Progenitor cell of endocrine pancreas (in vitro differentiated cells): Measurements from ENCODE around the gene RIOK3. TPM values are rescaled to one million over a fixed set of nuclear protein-coding genes. Genes with fewer than 3 reads are reported as not detected.

Experiments used
- DNase-seq: peaks from one replicate; pipeline ENCODE4 v3.0.0; 2021; ENCODE audit warnings: low spot score; ENCODE audit not compliant: unreplicated experiment
- H3K27ac Mint-ChIP-seq: 2 replicates; pipeline ENCODE4 v1.8.0; 2021; ENCODE audit warnings: mild to moderate bottlenecking, moderate library complexity, mixed read lengths
- H3K27me3 Mint-ChIP-seq: 2 replicates; pipeline ENCODE4 v1.8.0; 2021; ENCODE audit warnings: mixed read lengths
- H3K36me3 Mint-ChIP-seq: 2 replicates; pipeline ENCODE4 v1.8.0; 2022; ENCODE audit warnings: mixed read lengths; ENCODE audit not compliant: insufficient read depth
- H3K4me1 Mint-ChIP-seq: 2 replicates; pipeline ENCODE4 v1.8.0; 2021; ENCODE audit warnings: low read depth, mixed read lengths
- H3K4me3 Mint-ChIP-seq: 2 replicates; pipeline ENCODE4 v1.8.0; 2021; ENCODE audit warnings: low read depth, mild to moderate bottlenecking, moderate library complexity, mixed read lengths
- H3K9me3 Mint-ChIP-seq: 2 replicates; pipeline ENCODE4 v1.8.0; 2021; ENCODE audit warnings: low read depth, mixed read lengths
- CTCF ChIP-seq: fragments of 200-600 bp; sonication (generic); IDR thresholded peaks from one replicate; pipeline ENCODE4 v1.5.0; 2021; ENCODE audit warnings: antibody characterized with exemption, mild to moderate bottlenecking; ENCODE audit not compliant: unreplicated experiment
- total RNA-seq: library from RNA; stranded (reverse); gene quantifications from 2 replicates; pipeline ENCODE4 v1.2.1, GENCODE V29; 2021

Gene RIOK3
- total RNA-seq, 1 donor from 2014 or later, result 52.8 TPM

GRCh38 chr18:23470620-23471387 lies 17.7 kb downstream of the RIOK3 start:
- Mint-ChIP-seq H3K36me3 (peaks cover 19% of the 10 kb centered on the region), H3K27ac (peak overlapping the region; percentile 12), H3K4me1 (no peaks in the 10 kb centered on the region), H3K9me3 (no peaks in the 10 kb centered on the region), H3K4me3 (no peak overlapping the region), H3K27me3 (no peaks in the 10 kb centered on the region)
- no peak for DNase-seq
- TF ChIP-seq CTCF, result no peak

GRCh38 chr18:23471486-23471885 lies 18.4 kb downstream of the RIOK3 start:
- no peak for TF ChIP-seq CTCF
- peaks cover 16% of the 10 kb centered on the region for H3K36me3 Mint-ChIP-seq
- no peak for DNase-seq
- no peaks in the 10 kb centered on the region for H3K4me1 Mint-ChIP-seq
- H3K27me3 Mint-ChIP-seq, result no peaks in the 10 kb centered on the region
- no peak overlapping the region for H3K4me3 Mint-ChIP-seq
- no peaks in the 10 kb centered on the region for H3K9me3 Mint-ChIP-seq
- no peak overlapping the region for H3K27ac Mint-ChIP-seq

GRCh38 chr18:23479829-23480505 lies 26.9 kb downstream of the RIOK3 start:
- no peaks in the 10 kb centered on the region for H3K27me3 Mint-ChIP-seq
- peaks cover 5% of the 10 kb centered on the region for H3K4me1 Mint-ChIP-seq
- H3K4me3 Mint-ChIP-seq, result no peak overlapping the region
- TF ChIP-seq CTCF, result no peak
- no peaks in the 10 kb centered on the region for H3K9me3 Mint-ChIP-seq
- peaks cover 25% of the 10 kb centered on the region for H3K36me3 Mint-ChIP-seq
- DNase-seq, result no peak
- H3K27ac Mint-ChIP-seq, result no peak overlapping the region

DNA sequence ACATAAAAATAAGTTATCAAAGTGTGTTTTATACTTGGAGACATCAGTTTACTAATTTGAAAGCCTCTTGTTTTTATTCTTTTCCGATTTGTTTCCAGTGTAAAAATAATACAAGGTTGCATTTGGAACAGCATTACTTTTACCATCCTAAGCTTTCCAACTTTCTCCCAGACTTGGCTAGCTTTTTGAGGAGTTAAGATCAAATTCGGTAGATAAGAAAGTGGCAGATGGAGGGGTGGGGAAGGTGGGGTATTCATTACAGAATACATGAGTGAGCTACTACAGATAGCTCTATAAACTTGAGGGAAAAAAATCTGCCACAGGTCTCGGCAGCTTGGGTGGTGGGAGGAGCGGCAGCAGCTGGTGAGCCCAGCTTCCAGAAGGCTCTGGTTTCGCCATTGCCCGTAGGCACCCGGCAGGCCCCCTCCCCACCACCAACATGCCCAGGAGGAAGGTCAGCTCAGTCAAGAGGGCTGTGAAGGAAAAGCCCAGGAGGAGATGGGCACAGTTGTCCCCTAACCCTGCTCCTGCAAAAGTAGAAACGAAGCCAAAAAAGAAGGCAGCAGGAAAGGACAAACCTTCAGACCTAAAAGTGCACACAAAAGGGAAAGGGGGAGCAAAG lies 31.6 kb downstream of the RIOK3 start:
- DNase-seq, result no peak
- Mint-ChIP-seq H3K9me3 (no peaks in the 10 kb centered on the region), H3K4me3 (no peak overlapping the region), H3K27ac (no peak overlapping the region), H3K36me3 (peaks cover 13% of the 10 kb centered on the region), H3K27me3 (no peaks in the 10 kb centered on the region), H3K4me1 (peaks cover 15% of the 10 kb centered on the region)
- TF ChIP-seq CTCF, result no peak

DNA sequence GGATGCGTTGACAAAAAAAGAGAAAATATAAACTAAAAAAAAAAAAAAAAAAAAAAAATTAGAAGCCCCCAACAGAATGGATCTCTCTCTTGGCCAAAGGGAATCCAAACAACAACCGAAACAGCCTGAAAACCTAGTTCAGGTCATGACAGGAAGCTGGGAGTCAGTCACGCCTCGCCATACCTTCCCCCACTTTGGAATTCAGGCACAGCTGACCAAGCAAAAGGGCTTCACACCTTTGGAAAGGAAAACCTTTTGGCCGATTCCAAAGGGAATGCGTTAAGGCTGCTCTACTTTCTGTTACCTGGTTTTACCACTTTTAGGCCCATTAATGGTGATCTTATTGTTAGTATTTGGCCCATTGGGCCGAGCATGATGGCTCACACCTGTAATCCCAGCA lies 32.3 kb downstream of the RIOK3 start:
- TF ChIP-seq CTCF, result no peak
- Mint-ChIP-seq H3K36me3 (peaks cover 10% of the 10 kb centered on the region), H3K27me3 (no peaks in the 10 kb centered on the region), H3K27ac (no peak overlapping the region), H3K4me1 (peaks cover 15% of the 10 kb centered on the region), H3K4me3 (no peak overlapping the region), H3K9me3 (peaks cover 4% of the 10 kb centered on the region)
- no peak for DNase-seq
